ENCODE data around the gene DYNC2I2. TPM values are rescaled to one million over a fixed set of nuclear protein-coding genes. Genes with fewer than 3 reads are reported as not detected.

Gene DYNC2I2
- total RNA-seq = 10 to 100 TPM; 15.0 to 21.4 (median 18.5) TPM

- TF ChIP-seq CTCF (IDR thresholded peaks at IDR 0.05; ENCODE audit: low read depth) = no peak
Measured at GRCh38 chr9:128656416-128657343, at the start of gene DYNC2I2. DYNC2I2 (minus strand) TSS chr9:128656847; CDS start chr9:128656726, 121 bp downstream.

DNA sequence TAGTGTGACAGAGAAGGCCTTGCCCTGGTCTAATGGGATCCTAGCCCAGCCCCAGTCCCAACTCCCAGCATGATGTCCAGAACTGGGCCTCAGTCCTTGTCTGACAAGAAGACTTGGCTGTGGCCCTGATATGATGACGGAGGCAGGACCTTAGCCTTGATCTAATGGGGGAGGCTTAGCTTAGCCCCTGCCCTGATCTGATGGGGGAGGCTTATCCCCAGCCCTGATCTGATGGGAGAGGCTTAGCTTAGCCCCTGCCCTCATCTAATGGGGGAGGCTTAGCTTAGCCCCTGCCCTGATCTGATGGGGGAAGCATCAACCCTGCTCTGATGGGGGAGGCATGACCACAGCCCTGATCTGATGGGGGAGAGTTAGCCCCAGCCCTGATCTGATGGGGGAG, 49.4 kb upstream of the DYNC2I2 start:
- TF ChIP-seq CTCF (IDR thresholded peaks at IDR 0.05; ENCODE audit: low read depth) = no peak

DNA sequence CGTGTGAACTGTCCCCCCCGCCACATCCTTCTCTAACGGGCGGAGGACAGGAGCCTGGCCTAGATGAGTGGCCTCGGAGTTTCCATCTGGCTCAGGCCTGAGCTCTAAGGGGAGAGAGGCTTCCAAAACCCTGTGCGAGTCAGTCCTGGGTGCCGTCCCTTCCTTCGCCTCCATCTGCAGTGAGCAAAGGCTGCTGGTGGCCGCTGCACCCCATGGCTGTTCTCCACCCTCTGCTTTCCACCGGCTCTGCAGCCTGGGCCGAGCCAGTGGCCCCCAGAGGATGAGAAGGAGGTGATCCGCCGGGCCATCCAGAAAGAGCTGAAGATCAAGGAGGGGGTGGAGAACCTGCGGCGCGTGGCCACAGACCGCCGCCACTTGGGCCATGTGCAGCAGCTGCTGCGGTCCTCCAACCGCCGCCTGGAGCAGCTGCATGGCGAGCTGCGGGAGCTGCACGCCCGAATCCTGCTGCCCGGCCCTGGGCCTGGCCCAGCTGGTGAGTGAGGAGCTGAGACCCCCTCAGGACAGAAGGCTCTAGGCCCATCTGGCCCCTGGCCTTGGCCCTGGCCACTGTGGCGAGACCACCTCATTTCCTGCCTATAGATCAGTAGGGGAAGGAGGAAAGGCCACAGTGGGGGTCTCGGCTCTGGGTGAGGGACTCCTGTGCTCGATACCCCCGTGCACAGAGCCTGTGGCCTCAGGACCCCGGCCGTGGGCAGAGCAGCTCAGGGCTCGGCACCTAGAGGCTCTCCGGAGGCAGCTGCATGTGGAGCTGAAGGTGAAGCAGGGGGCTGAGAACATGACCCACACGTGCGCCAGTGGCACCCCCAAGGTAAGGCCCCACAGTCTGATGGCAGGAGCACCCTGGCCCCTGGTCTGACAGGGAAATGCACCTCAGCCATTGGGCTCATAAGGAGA, 48.7 kb upstream of the DYNC2I2 start:
- no peak for TF ChIP-seq CTCF (IDR thresholded peaks at IDR 0.05; ENCODE audit: low read depth)

- TF ChIP-seq CTCF (IDR thresholded peaks at IDR 0.05; ENCODE audit: low read depth) = no peak
Measured at GRCh38 chr9:128704356-128704670, 47.7 kb upstream of the DYNC2I2 start.

GRCh38 chr9:128703616-128704355, 47.1 kb upstream of the DYNC2I2 start:
- TF ChIP-seq CTCF (IDR thresholded peaks at IDR 0.05; ENCODE audit: low read depth) = no peak

DNA sequence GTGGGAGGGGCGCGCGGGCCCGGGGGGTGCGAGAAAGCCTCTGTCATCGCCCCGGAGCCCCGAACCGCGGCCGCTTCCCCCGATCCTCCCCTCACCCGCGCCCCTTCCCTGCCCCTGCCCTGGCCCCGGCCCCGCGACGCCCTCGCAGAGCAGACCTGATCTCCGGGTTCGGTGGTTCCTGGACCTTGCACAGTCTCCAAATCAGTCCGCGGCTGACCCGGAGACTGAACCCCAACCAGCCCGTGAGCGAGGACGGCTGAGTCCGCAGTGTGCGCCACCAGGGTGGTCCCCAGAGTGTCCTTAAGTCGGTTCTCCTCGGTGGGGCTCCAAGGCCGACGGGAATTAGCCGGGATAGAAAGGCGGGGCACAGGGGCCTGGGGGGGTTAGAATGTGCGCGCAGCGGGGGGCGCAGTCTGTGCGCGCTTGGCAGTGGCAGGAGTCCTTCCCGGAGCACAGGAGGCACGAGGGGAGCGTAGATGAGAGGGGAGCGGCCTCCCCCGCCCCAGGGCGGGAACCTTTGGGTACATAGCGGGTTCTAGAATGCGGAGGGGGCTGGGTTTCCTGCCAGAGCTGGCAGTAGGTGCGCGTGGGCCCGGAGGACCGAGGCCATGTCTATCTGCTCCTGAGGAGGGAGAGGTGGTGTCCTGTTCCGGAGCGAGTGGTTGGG, 46.4 kb upstream of the DYNC2I2 start:
- no peak for TF ChIP-seq CTCF (IDR thresholded peaks at IDR 0.05; ENCODE audit: low read depth)
